HepG2 (cell line): Measurements from ENCODE around the gene SLC4A5. TPM values are rescaled to one million over a fixed set of nuclear protein-coding genes. Genes with fewer than 3 reads are reported as not detected.
A peak's percentile ranks its signal among the peaks of the same experiment; 100 is the strongest.

ENCODE experiments used
- CHD2 ChIP-seq: IDR thresholded peaks from 2 replicates; pipeline ENCODE4 v1.6.1; 2011; ENCODE audit warnings: low read depth, low read length, improper control_type of control experiment
- CREB1 ChIP-seq, 2 experiments: fragments of 450-650 bp in 1 of 2; IDR thresholded peaks; 2 replicates each; pipeline ENCODE4 v1.6.1; 2016 to 2017; ENCODE audit warnings: control low read depth in 1 of 2, mild to moderate bottlenecking in 1 of 2, missing compliant biosample characterization in 1 of 2, missing genetic modification characterization in 1 of 2
- IRX3 ChIP-seq: sonication (generic); formaldehyde crosslinking; IDR thresholded peaks from 2 replicates; pipeline ENCODE4 v1.8.1; 2023; ENCODE audit warnings: mild to moderate bottlenecking, low read depth, missing genetic modification reagents, borderline replicate concordance
- KDM5B ChIP-seq: sonication (generic); formaldehyde crosslinking; IDR thresholded peaks from 2 replicates; pipeline ENCODE4 v1.4.0; 2020; ENCODE audit warnings: missing genetic modification reagents, mild to moderate bottlenecking, borderline replicate concordance
- RBFOX2 ChIP-seq: fragments of 200-400 bp; formaldehyde crosslinking; IDR thresholded peaks from 2 replicates; pipeline ENCODE4 v1.6.1; 2017; ENCODE audit warnings: low read depth, mild to moderate bottlenecking, low read length
- REL ChIP-seq: sonication (generic); formaldehyde crosslinking; conservative IDR thresholded peaks from 2 replicates; pipeline ENCODE4 v1.8.0; 2022; ENCODE audit warnings: mild to moderate bottlenecking, missing genetic modification reagents, moderate library complexity
- RFXANK ChIP-seq: IDR thresholded peaks from 2 replicates; pipeline ENCODE4 v1.6.1; 2016
- SMC3 ChIP-seq: IDR thresholded peaks from 2 replicates; pipeline ENCODE4 v1.6.1; 2011; ENCODE audit warnings: low read length, improper control_type of control experiment
- SOX13 ChIP-seq, 3 experiments: fragments of 450-650 bp in 1 of 3; sonication (generic) in 1 of 3; formaldehyde crosslinking in 1 of 3; IDR thresholded peaks in 2 of 3; conservative IDR thresholded peaks in 1 of 3; 2 replicates each; pipeline versions ENCODE4 v1.5.0 to v1.6.1; 2016 to 2020; ENCODE audit warnings: antibody characterized with exemption in 1 of 3, mild to moderate bottlenecking in 1 of 3, missing compliant biosample characterization in 1 of 3, missing genetic modification reagents in 1 of 3, moderate library complexity in 1 of 3
- TCF7 ChIP-seq: sonication (generic); IDR thresholded peaks from 2 replicates; pipeline ENCODE4 v1.6.1; 2016; ENCODE audit warnings: antibody characterized with exemption, low read depth
- TEAD3 ChIP-seq: optimal IDR thresholded peaks from 2 replicates; pipeline ENCODE3; 2016; ENCODE audit warnings: borderline replicate concordance
- TMF1 ChIP-seq: sonication (generic); formaldehyde crosslinking; IDR thresholded peaks from 2 replicates; pipeline ENCODE4 v1.8.1; 2022; ENCODE audit warnings: low read depth, missing genetic modification reagents
- TP53 ChIP-seq: sonication (generic); formaldehyde crosslinking; conservative IDR thresholded peaks from 2 replicates; pipeline ENCODE4 v1.4.0; 2020; ENCODE audit warnings: missing genetic modification reagents
- ZKSCAN8 ChIP-seq: IDR thresholded peaks from 2 replicates; pipeline ENCODE4 v1.6.1; 2016; ENCODE audit warnings: borderline replicate concordance, missing genetic modification reagents, missing compliant biosample characterization
- ZNF10 ChIP-seq: sonication (generic); formaldehyde crosslinking; IDR thresholded peaks from 2 replicates; pipeline ENCODE4 v1.4.0; 2020; ENCODE audit warnings: mild to moderate bottlenecking, low read depth, missing genetic modification reagents, borderline replicate concordance
- ZNF136 ChIP-seq: sonication (generic); formaldehyde crosslinking; IDR thresholded peaks from 2 replicates; pipeline ENCODE4 v1.8.1; 2022; ENCODE audit warnings: low read depth, mild to moderate bottlenecking, moderate library complexity, missing genetic modification reagents
- ZNF333 ChIP-seq: sonication (generic); formaldehyde crosslinking; IDR thresholded peaks from 2 replicates; pipeline ENCODE4 v1.4.0; 2020; ENCODE audit warnings: mild to moderate bottlenecking, missing genetic modification reagents, borderline replicate concordance
- ZNF556 ChIP-seq: sonication (generic); formaldehyde crosslinking; IDR thresholded peaks from 2 replicates; pipeline ENCODE4 v1.4.0; 2020; ENCODE audit warnings: mild to moderate bottlenecking, missing genetic modification reagents, borderline replicate concordance
- ZNF629 ChIP-seq: sonication (generic); formaldehyde crosslinking; conservative IDR thresholded peaks from 2 replicates; pipeline ENCODE4 v1.5.0; 2020; ENCODE audit warnings: missing genetic modification reagents
- ZNF75D ChIP-seq: sonication (generic); formaldehyde crosslinking; IDR thresholded peaks from 2 replicates; pipeline ENCODE4 v1.8.1; 2023; ENCODE audit warnings: missing genetic modification reagents, mild to moderate bottlenecking, borderline replicate concordance
- ZNF878 ChIP-seq: sonication (generic); formaldehyde crosslinking; IDR thresholded peaks from 2 replicates; pipeline ENCODE4 v1.8.1; 2023; ENCODE audit warnings: mild to moderate bottlenecking, missing genetic modification reagents, moderate library complexity
- polyA plus RNA-seq, 8 experiments: library from polyadenylated mRNA; depleted of rRNA in 3 of 8; stranded (reverse) in 7 of 8; unstranded in 1 of 8; fragments of >200 nt; fragmentation: Illumina TruSeq in 4 of 8; extraction: Trizol in 4 of 8; gene quantifications; 2 replicates each; pipeline versions ENCODE4 v1.2.1 to v1.2.3, GENCODE V29; 2011 to 2016; ENCODE audit warnings: low read depth in 4 of 8, missing spikeins in 1 of 8, mixed read lengths in 1 of 8; ENCODE audit not compliant: insufficient read depth in 1 of 8
- total RNA-seq, 5 experiments: library from RNA; depleted of rRNA; stranded (reverse); fragments of >200 nt; fragmentation: Illumina TruSeq; extraction: Trizol; gene quantifications; 2 replicates each; pipeline ENCODE4 v1.2.3, GENCODE V29; 2016; ENCODE audit warnings: low read depth in 1 of 5
- TF ChIP-seq, protein P1 (sequence below): IDR thresholded peaks from 2 replicates; pipeline ENCODE4 v1.6.1; 2012; ENCODE audit warnings: low read depth, low read length, improper control_type of control experiment
- TF ChIP-seq, protein P2 (sequence below): IDR thresholded peaks from 2 replicates; pipeline ENCODE4 v1.6.1; 2016
- TF ChIP-seq, protein P3 (sequence below): sonication (generic); formaldehyde crosslinking; IDR thresholded peaks from 2 replicates; pipeline ENCODE4 v1.5.1; 2020; ENCODE audit warnings: mild to moderate bottlenecking, missing genetic modification reagents

SLC4A5 gene
- total and polyA plus RNA-seq, 2 of the 13 experiments (the other 11 are each of a cell fraction or from before 2014, with no cell fraction given) = 0.50 TPM; not detected in 1

DNA sequence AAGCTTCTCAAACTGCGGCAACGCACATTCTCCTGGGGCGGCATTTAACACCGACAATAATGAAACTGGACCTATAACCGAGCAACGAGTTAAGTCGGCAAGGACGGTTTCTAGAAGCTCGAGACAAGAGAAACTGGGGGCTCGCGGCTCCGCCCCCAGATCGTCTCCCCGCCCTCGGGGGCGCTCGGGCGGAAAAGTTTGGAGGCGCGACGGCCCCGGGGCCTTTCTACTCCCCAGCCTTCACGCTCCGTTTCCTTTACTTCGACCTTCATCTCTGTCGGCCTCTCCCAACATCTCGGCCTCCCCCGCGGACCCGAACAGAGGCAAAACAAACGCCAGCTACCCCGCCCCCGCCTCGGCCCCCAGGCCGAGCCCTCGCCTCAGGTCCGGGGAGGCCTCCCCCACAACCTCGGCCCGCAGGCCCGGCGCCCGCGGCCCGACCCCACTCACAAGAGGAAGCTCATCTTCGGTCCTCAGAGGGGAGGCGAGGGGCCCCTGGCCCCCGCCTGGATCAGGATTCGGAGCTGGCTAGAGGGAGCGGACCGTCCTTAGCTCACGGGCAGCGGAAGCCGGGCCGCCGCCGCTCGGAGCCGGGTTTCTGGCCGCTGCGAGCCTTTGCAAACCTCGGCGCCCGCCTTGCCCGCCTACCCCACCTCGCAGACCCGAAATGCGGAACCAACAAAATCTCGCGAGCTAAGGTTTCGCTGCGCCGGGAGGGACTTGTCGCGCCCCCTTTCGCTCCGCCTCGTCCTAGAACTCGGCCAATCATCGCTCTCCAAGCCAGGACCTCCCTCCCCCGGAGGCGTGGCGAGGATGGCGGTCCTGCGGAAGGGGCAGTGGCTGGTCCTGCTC is 164.8 kb downstream of the SLC4A5 start, which contains the start of gene MOB1A (continued):
- TF ChIP-seq, protein P1, sequence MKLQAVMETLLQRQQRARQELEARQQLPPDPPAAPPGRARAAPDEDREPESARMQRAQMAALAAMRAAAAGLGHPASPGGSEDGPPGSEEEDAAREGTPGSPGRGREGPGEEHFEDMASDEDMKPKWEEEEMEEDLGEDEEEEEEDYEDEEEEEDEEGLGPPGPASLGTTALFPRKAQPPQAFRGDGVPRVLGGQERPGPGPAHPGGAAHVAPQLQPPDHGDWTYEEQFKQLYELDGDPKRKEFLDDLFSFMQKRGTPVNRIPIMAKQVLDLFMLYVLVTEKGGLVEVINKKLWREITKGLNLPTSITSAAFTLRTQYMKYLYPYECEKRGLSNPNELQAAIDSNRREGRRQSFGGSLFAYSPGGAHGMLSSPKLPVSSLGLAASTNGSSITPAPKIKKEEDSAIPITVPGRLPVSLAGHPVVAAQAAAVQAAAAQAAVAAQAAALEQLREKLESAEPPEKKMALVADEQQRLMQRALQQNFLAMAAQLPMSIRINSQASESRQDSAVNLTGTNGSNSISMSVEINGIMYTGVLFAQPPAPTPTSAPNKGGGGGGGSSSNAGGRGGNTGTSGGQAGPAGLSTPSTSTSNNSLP = no peak
- 0 out of 2 replicates have a peak, but pooled peaks have one; percentile 26 for TF ChIP-seq IRX3
- TF ChIP-seq ZNF75D (CRISPR knock-in tag) = no peak
- TF ChIP-seq KDM5B (CRISPR knock-in tag) = peak; percentile 48; the same call in 1 of the 2 replicates
- peak; percentile 94 for TF ChIP-seq TEAD3
- TF ChIP-seq ZKSCAN8 (CRISPR knock-in tag) = no peak
- TF ChIP-seq ZNF333 (CRISPR knock-in tag) = no peak
- no peak; the same call in none of the 2 replicates for TF ChIP-seq ZNF136 (CRISPR knock-in tag)
- TF ChIP-seq TCF7 = no peak
- TF ChIP-seq ZNF556 (CRISPR knock-in tag) = no peak
- TF ChIP-seq ZNF10 (CRISPR knock-in tag) = no peak
- peak; percentile 17; the same call in 1 of the 2 replicates for TF ChIP-seq RFXANK (CRISPR knock-in tag)
- TF ChIP-seq CHD2 = peak; percentile 97
- TF ChIP-seq CREB1 (IDR thresholded peaks at IDR 0.05) = peak; percentile 57; the same call in 1 of the 2 replicates
- no peak; the same call in 1 of the 2 replicates for TF ChIP-seq CREB1 (CRISPR knock-in tag; IDR thresholded peaks at IDR 0.05)
- no peak; the same call in 1 of the 2 replicates for TF ChIP-seq SOX13 (IDR thresholded peaks at IDR 0.05)
- TF ChIP-seq SOX13 (CRISPR knock-in tag; conservative IDR thresholded peaks at IDR 0.05 in 1 of 2, IDR thresholded peaks at IDR 0.05 in 1 of 2) = peak in 1 of 2 experiments; percentile 43; a peak in 1 of 4 replicates
- peak; percentile 99 for TF ChIP-seq RBFOX2
- TF ChIP-seq, protein P2, sequence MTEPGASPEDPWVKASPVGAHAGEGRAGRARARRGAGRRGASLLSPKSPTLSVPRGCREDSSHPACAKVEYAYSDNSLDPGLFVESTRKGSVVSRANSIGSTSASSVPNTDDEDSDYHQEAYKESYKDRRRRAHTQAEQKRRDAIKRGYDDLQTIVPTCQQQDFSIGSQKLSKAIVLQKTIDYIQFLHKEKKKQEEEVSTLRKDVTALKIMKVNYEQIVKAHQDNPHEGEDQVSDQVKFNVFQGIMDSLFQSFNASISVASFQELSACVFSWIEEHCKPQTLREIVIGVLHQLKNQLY = no peak
- TF ChIP-seq REL (CRISPR knock-in tag) = no peak
- TF ChIP-seq ZNF629 (CRISPR knock-in tag) = no peak
- TF ChIP-seq, protein P3, sequence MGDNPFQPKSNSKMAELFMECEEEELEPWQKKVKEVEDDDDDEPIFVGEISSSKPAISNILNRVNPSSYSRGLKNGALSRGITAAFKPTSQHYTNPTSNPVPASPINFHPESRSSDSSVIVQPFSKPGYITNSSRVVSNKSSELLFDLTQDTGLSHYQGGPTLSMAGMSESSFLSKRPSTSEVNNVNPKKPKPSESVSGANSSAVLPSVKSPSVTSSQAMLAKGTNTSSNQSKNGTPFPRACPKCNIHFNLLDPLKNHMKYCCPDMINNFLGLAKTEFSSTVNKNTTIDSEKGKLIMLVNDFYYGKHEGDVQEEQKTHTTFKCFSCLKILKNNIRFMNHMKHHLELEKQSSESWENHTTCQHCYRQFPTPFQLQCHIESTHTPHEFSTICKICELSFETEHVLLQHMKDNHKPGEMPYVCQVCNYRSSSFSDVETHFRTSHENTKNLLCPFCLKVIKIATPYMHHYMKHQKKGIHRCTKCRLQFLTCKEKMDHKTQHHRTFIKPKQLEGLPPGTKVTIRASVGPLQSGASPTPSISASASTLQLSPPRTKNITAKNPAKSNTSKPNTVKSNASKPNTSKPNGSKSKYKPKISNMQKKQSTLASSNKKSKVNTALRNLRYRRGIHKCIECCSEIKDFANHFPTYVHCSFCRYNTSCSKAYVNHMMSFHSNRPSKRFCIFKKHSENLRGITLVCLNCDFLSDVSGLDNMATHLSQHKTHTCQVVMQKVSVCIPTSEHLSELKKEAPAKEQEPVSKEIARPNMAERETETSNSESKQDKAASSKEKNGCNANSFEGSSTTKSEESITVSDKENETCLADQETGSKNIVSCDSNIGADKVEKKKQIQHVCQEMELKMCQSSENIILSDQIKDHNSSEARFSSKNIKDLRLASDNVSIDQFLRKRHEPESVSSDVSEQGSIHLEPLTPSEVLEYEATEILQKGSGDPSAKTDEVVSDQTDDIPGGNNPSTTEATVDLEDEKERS = no peak
- TF ChIP-seq TP53 (CRISPR knock-in tag) = no peak
- peak; percentile 45; the same call in 1 of the 2 replicates for TF ChIP-seq TMF1 (CRISPR knock-in tag)
- no peak for TF ChIP-seq SMC3
- TF ChIP-seq ZNF878 = no peak
